ENCODE results near the gene PRSS38. TPM values are rescaled to one million over a fixed set of nuclear protein-coding genes. Genes with fewer than 3 reads are reported as not detected.

PRSS38 gene
- total and polyA plus RNA-seq, 4 donors, result not detected

DNA sequence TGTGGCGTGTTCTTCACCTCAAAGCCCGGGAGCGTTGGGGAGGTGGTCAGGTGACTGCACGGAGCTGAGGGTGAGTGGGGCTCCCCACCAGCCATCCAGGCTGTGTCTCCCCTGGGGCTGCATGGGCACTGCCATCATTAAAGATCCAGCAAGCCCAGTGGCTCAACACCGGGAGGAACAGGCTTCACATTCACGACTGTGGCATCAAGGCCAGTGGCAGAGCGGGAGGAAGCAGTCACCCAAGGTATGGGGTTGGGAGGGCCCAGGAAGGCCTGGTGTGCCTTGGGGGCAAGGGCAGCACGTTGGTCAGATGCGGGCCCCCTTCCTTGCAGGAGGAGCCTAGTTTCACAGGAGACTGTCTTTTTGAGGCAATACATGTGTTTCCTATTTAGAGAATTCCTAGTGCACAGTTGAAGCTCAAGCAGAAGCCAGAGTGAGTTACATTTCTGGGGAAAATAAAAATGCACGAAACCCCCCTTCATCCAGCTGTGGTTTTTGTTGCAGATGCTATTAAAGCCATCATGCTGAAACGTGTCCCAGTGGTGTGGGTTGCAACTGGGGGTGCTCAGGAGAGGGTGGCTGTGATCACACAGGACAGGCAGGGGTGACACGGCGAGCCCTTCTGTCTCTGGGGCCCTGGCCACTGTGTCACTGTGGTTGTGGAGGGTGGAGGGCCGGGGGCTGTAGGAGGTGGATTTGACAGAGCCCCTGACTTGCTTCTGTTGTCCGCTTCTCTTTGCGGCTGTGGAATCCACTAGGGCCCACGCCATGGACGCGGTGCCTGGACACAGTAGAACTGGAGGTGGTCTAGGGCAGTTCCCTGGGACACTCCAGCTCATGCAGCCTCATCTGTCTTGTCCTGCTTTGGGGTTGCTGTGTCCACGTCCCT is 46.2 kb upstream of the PRSS38 start:
- Histone ChIP-seq H3K9me3 (ENCODE audit: control insufficient read depth in 4 of 4, insufficient read depth in 3 of 4, low read length in 3 of 4) (no peaks in the 10 kb centered on the region), H3K27ac (ENCODE audit: low read depth in 1 of 2, low read length in 1 of 2) (no peak overlapping the region), H3K9ac (ENCODE audit: insufficient read depth in 1 of 2, low read length in 2 of 2) (no peak overlapping the region), H3K36me3 (ENCODE audit: control insufficient read depth in 4 of 4, insufficient read depth in 4 of 4, low read length in 4 of 4) (peaks cover 0 to 25% (median 15%) of the 10 kb centered on the region in 4 donors), H3K4me1 (ENCODE audit: control insufficient read depth in 5 of 5, insufficient read depth in 5 of 5, low read length in 5 of 5) (peaks cover 0 to 29% (median 12%) of the 10 kb centered on the region in 5 donors), H3K4me3 (no peak overlapping the region), H3K27me3 (ENCODE audit: control insufficient read depth in 3 of 3, insufficient read depth in 3 of 3, low read length in 2 of 3) (no peaks in the 10 kb centered on the region)
- DNase-seq, result no peak
- no peak for ATAC-seq (ENCODE audit: insufficient read depth, low FRiP score)
- WGBS, 2 donors, result 94 to 95% methylated on average over 20 of the region's 20 CpGs
- TF ChIP-seq, protein P1, sequence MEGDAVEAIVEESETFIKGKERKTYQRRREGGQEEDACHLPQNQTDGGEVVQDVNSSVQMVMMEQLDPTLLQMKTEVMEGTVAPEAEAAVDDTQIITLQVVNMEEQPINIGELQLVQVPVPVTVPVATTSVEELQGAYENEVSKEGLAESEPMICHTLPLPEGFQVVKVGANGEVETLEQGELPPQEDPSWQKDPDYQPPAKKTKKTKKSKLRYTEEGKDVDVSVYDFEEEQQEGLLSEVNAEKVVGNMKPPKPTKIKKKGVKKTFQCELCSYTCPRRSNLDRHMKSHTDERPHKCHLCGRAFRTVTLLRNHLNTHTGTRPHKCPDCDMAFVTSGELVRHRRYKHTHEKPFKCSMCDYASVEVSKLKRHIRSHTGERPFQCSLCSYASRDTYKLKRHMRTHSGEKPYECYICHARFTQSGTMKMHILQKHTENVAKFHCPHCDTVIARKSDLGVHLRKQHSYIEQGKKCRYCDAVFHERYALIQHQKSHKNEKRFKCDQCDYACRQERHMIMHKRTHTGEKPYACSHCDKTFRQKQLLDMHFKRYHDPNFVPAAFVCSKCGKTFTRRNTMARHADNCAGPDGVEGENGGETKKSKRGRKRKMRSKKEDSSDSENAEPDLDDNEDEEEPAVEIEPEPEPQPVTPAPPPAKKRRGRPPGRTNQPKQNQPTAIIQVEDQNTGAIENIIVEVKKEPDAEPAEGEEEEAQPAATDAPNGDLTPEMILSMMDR (IDR thresholded peaks at IDR 0.05; ENCODE audit: control extremely low read depth, extremely low read depth), result no peak

DNA sequence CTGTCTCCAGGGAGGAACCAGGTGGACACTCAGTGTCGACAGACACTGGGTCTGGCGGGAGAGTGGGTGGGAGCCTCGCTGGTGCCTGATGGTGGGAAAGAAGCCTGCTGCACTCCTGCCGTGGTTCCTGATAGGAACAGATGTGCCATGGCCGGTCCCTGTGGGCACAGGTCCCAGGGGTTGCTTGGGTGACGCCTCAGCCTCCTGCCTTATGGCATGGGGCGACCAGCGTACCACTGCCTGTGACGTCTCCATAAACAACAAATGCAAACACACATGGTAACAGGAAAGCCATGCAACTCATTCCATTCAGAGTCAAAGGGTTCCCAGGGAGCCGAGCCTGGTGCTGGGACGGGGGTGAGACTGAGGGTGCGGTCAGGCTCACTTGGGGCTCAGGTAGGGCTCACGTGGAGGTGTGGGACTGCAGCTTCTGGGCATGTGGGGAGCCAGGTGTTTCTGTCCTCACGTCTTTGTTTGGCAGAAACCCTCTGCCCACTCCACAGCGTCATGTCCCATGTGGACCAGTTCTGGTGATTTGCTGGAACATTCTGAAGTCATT is 45.5 kb upstream of the PRSS38 start:
- no peak overlapping the region for H3K9ac ChIP-seq (ENCODE audit: insufficient read depth in 1 of 2, low read length in 2 of 2)

DNA sequence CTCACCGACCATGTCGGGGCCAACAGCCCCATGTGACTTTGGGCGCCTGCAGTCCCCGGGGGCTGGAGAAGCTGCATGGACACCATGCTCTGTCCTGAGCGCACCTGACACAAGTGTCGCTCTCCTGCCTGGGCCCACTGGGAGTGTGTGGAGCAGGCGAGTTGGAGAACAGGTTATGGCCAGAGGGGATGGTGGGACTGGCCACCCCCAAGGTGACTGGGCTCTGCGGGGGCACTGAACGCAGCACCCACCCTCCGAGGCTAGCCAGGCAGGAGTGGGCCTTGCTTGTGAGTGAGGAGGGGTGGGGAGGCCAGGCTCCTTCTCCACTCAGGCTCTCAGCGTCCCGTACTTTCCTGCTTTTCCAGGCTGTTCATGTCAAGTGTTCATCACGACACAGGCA is 44.7 kb upstream of the PRSS38 start:
- Histone ChIP-seq H3K36me3 (ENCODE audit: control insufficient read depth in 4 of 4, insufficient read depth in 4 of 4, low read length in 4 of 4) (peaks cover 0 to 32% (median 17%) of the 10 kb centered on the region in 4 donors), H3K4me1 (ENCODE audit: control insufficient read depth in 5 of 5, insufficient read depth in 5 of 5, low read length in 5 of 5) (peaks cover 0 to 42% (median 18%) of the 10 kb centered on the region in 5 donors), H3K27ac (ENCODE audit: low read depth in 1 of 2, low read length in 1 of 2) (no peak overlapping the region), H3K9me3 (ENCODE audit: control insufficient read depth in 4 of 4, insufficient read depth in 3 of 4, low read length in 3 of 4) (no peaks in the 10 kb centered on the region), H3K9ac (ENCODE audit: insufficient read depth in 1 of 2, low read length in 2 of 2) (no peak overlapping the region), H3K4me3 (no peak overlapping the region), H3K27me3 (ENCODE audit: control insufficient read depth in 3 of 3, insufficient read depth in 3 of 3, low read length in 2 of 3) (no peaks in the 10 kb centered on the region)
- DNase-seq (no peak), ATAC-seq (ENCODE audit: insufficient read depth, low FRiP score) (no peak)
- TF ChIP-seq, protein P1 (IDR thresholded peaks at IDR 0.05; ENCODE audit: control extremely low read depth, extremely low read depth), result no peak
- WGBS, 2 donors, result 97% methylated on average over 13 of the region's 13 CpGs

More for the DNA sequence above, 45.5 kb upstream of the PRSS38 start:
- Histone ChIP-seq H3K27me3 (ENCODE audit: control insufficient read depth in 3 of 3, insufficient read depth in 3 of 3, low read length in 2 of 3) (no peaks in the 10 kb centered on the region), H3K36me3 (ENCODE audit: control insufficient read depth in 4 of 4, insufficient read depth in 4 of 4, low read length in 4 of 4) (peaks cover 0 to 27% (median 15%) of the 10 kb centered on the region in 4 donors), H3K4me3 (no peak overlapping the region), H3K27ac (ENCODE audit: low read depth in 1 of 2, low read length in 1 of 2) (no peak overlapping the region), H3K9me3 (ENCODE audit: control insufficient read depth in 4 of 4, insufficient read depth in 3 of 4, low read length in 3 of 4) (no peaks in the 10 kb centered on the region), H3K4me1 (ENCODE audit: control insufficient read depth in 5 of 5, insufficient read depth in 5 of 5, low read length in 5 of 5) (peaks cover 0 to 36% (median 17%) of the 10 kb centered on the region in 5 donors)
- DNase-seq, result no peak
- ATAC-seq (ENCODE audit: insufficient read depth, low FRiP score), result no peak
- WGBS, 2 donors, result 96 to 97% methylated on average over 15 of the region's 15 CpGs
- TF ChIP-seq, protein P1 (IDR thresholded peaks at IDR 0.05; ENCODE audit: control extremely low read depth, extremely low read depth), result no peak

All from lung (tissue), 12 donors.